NCI-H345 treated with DMSO at 0.1 percent for 48 hours (cell line): ENCODE data around the gene COL24A1.
"Not testable (repeated sequence)": the region's sequence is repeated elsewhere in the genome, so short reads cannot be mapped to it uniquely, and the experiment has no call there.

Experiments
- DNase-seq: peaks from one replicate; lab custom pipeline; 2025; ENCODE audit not compliant: unreplicated experiment; lab: John Stamatoyannopoulos, UW

Gene COL24A1

GRCh38 chr1:85998105-85998855 is 158.3 kb downstream of the COL24A1 start:
- DNase-seq: no peak

- DNase-seq: no peak
Observed at GRCh38 chr1:85992791-85993190, 163.8 kb downstream of the COL24A1 start.

GRCh38 chr1:85991261-85991660 is 165.3 kb downstream of the COL24A1 start:
- DNase-seq: no peak

GRCh38 chr1:85984636-85985035 is 171.9 kb downstream of the COL24A1 start:
- no peak for DNase-seq

- DNase-seq: no peak
Observed at GRCh38 chr1:85983316-85983715, 173.3 kb downstream of the COL24A1 start.

GRCh38 chr1:85976516-85977205 is 179.9 kb downstream of the COL24A1 start:
- peak; percentile 64 for DNase-seq

- peak; percentile 84 for DNase-seq
Observed at GRCh38 chr1:85975912-85976371, 180.6 kb downstream of the COL24A1 start.

- DNase-seq: no peak
Observed at GRCh38 chr1:85962457-85962856, 194.1 kb downstream of the COL24A1 start.

GRCh38 chr1:85957760-85958159 is 198.8 kb downstream of the COL24A1 start:
- no peak for DNase-seq

- DNase-seq: not testable (repeated sequence)
Observed at GRCh38 chr1:85955218-85955617, 201.4 kb downstream of the COL24A1 start.

- peak; percentile 83 for DNase-seq
Observed at GRCh38 chr1:85952460-85952859, 204.1 kb downstream of the COL24A1 start.

- DNase-seq: no peak
Observed at GRCh38 chr1:85947186-85947585, 209.4 kb downstream of the COL24A1 start.

- DNase-seq: no peak
Observed at GRCh38 chr1:85943945-85944344, 212.6 kb downstream of the COL24A1 start.

GRCh38 chr1:85943526-85943925 is 213.0 kb downstream of the COL24A1 start:
- DNase-seq: no peak

GRCh38 chr1:85940656-85941306 is 215.8 kb downstream of the COL24A1 start:
- no peak for DNase-seq

GRCh38 chr1:85938829-85939228 is 217.7 kb downstream of the COL24A1 start:
- DNase-seq: no peak

- DNase-seq: no peak
Observed at GRCh38 chr1:85936470-85936869, 220.1 kb downstream of the COL24A1 start.

GRCh38 chr1:85936057-85936456 is 220.5 kb downstream of the COL24A1 start:
- DNase-seq: no peak

- no peak for DNase-seq
Observed at GRCh38 chr1:85935234-85935633, 221.3 kb downstream of the COL24A1 start.

GRCh38 chr1:85934516-85934915 is 222.1 kb downstream of the COL24A1 start:
- no peak for DNase-seq

- DNase-seq: no peak
Observed at GRCh38 chr1:85933961-85934360, 222.6 kb downstream of the COL24A1 start.

- DNase-seq: no peak
Observed at GRCh38 chr1:85911742-85912141, 244.8 kb downstream of the COL24A1 start.
